Neuronal stem cell (in vitro differentiated cells): ENCODE results near the gene SRGAP3.

Experiments used
- DNase-seq: peaks from one replicate; pipeline ENCODE4 v3.0.0-alpha.2; 2013; ENCODE audit warnings: low spot score
- H2AFZ ChIP-seq: one replicate; pipeline ENCODE4 v1.6.1; 2013; ENCODE audit warnings: mild to moderate bottlenecking, low read length, inconsistent platforms
- H2AK5ac ChIP-seq: 2 replicates; pipeline ENCODE4 v1.6.1; 2013; ENCODE audit warnings: low read depth, mild to moderate bottlenecking, inconsistent platforms, low read length, moderate library complexity, mixed read lengths
- H2BK120ac ChIP-seq: 2 replicates; pipeline ENCODE4 v1.6.1; 2013; ENCODE audit warnings: low read depth, mild to moderate bottlenecking, inconsistent platforms, low read length, moderate library complexity, mixed read lengths
- H2BK12ac ChIP-seq: one replicate; pipeline ENCODE4 v1.6.1; 2013; ENCODE audit warnings: low read length, inconsistent platforms
- H2BK15ac ChIP-seq: 2 replicates; pipeline ENCODE4 v1.6.1; 2013; ENCODE audit warnings: mild to moderate bottlenecking, low read length, inconsistent platforms, mixed read lengths
- H2BK5ac ChIP-seq: one replicate; pipeline ENCODE4 v1.6.1; 2013; ENCODE audit warnings: inconsistent platforms, mild to moderate bottlenecking, low read length, moderate library complexity
- H3K14ac ChIP-seq: one replicate; pipeline ENCODE4 v1.6.1; 2013; ENCODE audit warnings: low read length, inconsistent platforms
- H3K18ac ChIP-seq: 2 replicates; pipeline ENCODE4 v1.6.1; 2013; ENCODE audit warnings: low read length, inconsistent platforms
- H3K23ac ChIP-seq: 2 replicates; pipeline ENCODE4 v1.6.1; 2013; ENCODE audit warnings: low read depth, mild to moderate bottlenecking, mixed read lengths, low read length, inconsistent platforms; ENCODE audit not compliant: poor library complexity
- H3K27ac ChIP-seq: replicated peaks from 3 replicates; pipeline ENCODE4 v1.5.1; 2013; ENCODE audit warnings: low read length, inconsistent platforms
- H3K27me3 ChIP-seq, 3 experiments: 2 replicates each; pipeline ENCODE4 v1.6.1; 2013; ENCODE audit warnings: low read length in 3 of 3, mild to moderate bottlenecking in 2 of 3, inconsistent platforms in 1 of 3, low read depth in 1 of 3, mixed read lengths in 1 of 3, moderate library complexity in 1 of 3; ENCODE audit not compliant: control insufficient read depth in 3 of 3, insufficient read depth in 3 of 3
- H3K36me3 ChIP-seq, 2 donors: replicated peaks in 1 of 2; 2 replicates each; pipeline ENCODE4 v1.6.1; 2013; ENCODE audit warnings: low read length in 2 of 2; ENCODE audit not compliant: control insufficient read depth in 2 of 2, insufficient read depth in 2 of 2
- H3K4ac ChIP-seq: 2 replicates; pipeline ENCODE4 v1.6.1; 2013; ENCODE audit warnings: inconsistent platforms, mild to moderate bottlenecking, low read length, moderate library complexity
- H3K4me1 ChIP-seq, 2 donors: 1 replicate in 1 of 2; 2 replicates in 1 of 2; pipeline ENCODE4 v1.6.1; 2013; ENCODE audit warnings: low read length in 2 of 2, low read depth in 1 of 2; ENCODE audit not compliant: control insufficient read depth in 2 of 2, insufficient read depth in 1 of 2
- H3K4me2 ChIP-seq: one replicate; pipeline ENCODE4 v1.6.1; 2013; ENCODE audit warnings: mild to moderate bottlenecking, low read length, inconsistent platforms; ENCODE audit not compliant: insufficient read depth, poor library complexity, severe bottlenecking
- H3K4me3 ChIP-seq, 2 donors: 2 replicates each; pipeline ENCODE4 v1.5.1; 2013; ENCODE audit warnings: low read length in 2 of 2, mild to moderate bottlenecking in 2 of 2, inconsistent platforms in 1 of 2, moderate library complexity in 1 of 2
- H3K79me1 ChIP-seq: one replicate; pipeline ENCODE4 v1.6.1; 2013; ENCODE audit warnings: low read depth, mild to moderate bottlenecking, inconsistent platforms, low read length, moderate library complexity
- H3K9ac ChIP-seq: one replicate; pipeline ENCODE4 v1.6.1; 2013; ENCODE audit warnings: mild to moderate bottlenecking, low read depth, low read length, inconsistent platforms; ENCODE audit not compliant: poor library complexity
- H3K9me3 ChIP-seq, 2 donors: replicated peaks in 1 of 2; 2 replicates each; pipeline versions ENCODE3 to v1.6.1; 2013; ENCODE audit warnings: low read length in 2 of 2, mild to moderate bottlenecking in 2 of 2, inconsistent platforms in 1 of 2, low read depth in 1 of 2, mixed read lengths in 1 of 2, moderate library complexity in 1 of 2; ENCODE audit not compliant: control insufficient read depth in 2 of 2, insufficient read depth in 1 of 2
- H4K8ac ChIP-seq: one replicate; pipeline ENCODE4 v1.6.1; 2013; ENCODE audit warnings: low read depth, mild to moderate bottlenecking, inconsistent platforms, low read length, moderate library complexity
- H4K91ac ChIP-seq: one replicate; pipeline ENCODE4 v1.6.1; 2013; ENCODE audit warnings: low read length, low read depth, mild to moderate bottlenecking, inconsistent platforms; ENCODE audit not compliant: poor library complexity
- WGBS, 2 donors: extraction: QIAGEN DNeasy Blood & Tissue Kit; methylation state at CpG; one replicate each; pipeline ENCODE4 v1.1.7; 2013; ENCODE audit warnings: missing lambda C conversion rate in 2 of 2, mixed read lengths in 1 of 2; ENCODE audit not compliant: insufficient read length in 2 of 2, insufficient replicate concordance in 1 of 2; ENCODE audit errors: extremely low coverage in 2 of 2; 5-methylcytosine and 5-hydroxymethylcytosine counted together

SRGAP3 gene

DNA sequence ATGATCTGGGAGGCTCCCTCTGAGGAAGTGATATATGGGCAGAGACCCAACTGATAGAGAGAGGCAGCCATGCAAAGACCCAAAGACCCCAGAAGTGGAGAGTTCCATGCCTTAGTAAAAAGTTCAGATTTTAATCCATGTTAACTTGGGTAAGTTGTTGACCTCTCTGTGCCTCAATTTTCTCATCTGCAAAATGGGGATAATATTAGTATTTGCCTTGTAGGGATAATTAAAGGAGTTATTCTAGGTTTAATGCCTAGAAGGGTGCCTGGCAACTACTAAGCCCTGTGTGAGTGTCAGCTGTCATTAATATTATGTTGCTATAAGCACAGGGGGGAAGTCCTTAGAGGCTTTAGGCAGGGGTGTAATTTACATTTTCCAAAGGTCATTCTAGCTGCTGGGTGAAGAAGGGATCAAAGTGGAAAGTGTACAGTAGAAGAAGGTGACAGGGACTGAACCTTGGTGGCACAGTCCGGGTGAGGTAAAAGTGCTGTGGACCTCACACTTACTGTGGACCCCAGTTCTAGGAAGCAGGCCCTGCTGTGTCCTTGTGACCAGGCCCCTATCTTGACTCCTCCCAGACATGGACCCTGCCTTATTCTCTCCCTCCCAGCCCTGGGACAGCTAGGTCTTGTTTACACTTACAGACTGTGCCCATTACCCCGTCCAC is 283.2 kb downstream of the SRGAP3 start:
- DNase-seq = no peak
- Histone ChIP-seq H3K9me3 (no peaks in the 10 kb centered on the region), H3K4me1 (peaks cover 6 to 15% of the 10 kb centered on the region in 2 donors), H3K36me3 (peaks cover 0 to 3% of the 10 kb centered on the region in 2 donors), H2BK15ac (no peak overlapping the region), H3K23ac (no peak overlapping the region), H2BK12ac (no peak overlapping the region), H2BK5ac (no peak overlapping the region), H2AFZ (no peak overlapping the region), H3K27ac (no peak overlapping the region), H3K79me1 (peaks cover 3% of the 10 kb centered on the region), H2AK5ac (peak overlapping the region; percentile 23), H3K27me3 (no peaks in the 10 kb centered on the region), H2BK120ac (no peak overlapping the region), H3K4me3 (no peak overlapping the region), H4K91ac (no peak overlapping the region), H3K18ac (no peak overlapping the region), H3K4ac (no peak overlapping the region), H3K9ac (no peak overlapping the region), H4K8ac (no peak overlapping the region), H3K4me2 (no peak overlapping the region), H3K14ac (no peak overlapping the region)
- WGBS, 2 donors = no CpG with 5 or more reads among the region's 2 CpGs

DNA sequence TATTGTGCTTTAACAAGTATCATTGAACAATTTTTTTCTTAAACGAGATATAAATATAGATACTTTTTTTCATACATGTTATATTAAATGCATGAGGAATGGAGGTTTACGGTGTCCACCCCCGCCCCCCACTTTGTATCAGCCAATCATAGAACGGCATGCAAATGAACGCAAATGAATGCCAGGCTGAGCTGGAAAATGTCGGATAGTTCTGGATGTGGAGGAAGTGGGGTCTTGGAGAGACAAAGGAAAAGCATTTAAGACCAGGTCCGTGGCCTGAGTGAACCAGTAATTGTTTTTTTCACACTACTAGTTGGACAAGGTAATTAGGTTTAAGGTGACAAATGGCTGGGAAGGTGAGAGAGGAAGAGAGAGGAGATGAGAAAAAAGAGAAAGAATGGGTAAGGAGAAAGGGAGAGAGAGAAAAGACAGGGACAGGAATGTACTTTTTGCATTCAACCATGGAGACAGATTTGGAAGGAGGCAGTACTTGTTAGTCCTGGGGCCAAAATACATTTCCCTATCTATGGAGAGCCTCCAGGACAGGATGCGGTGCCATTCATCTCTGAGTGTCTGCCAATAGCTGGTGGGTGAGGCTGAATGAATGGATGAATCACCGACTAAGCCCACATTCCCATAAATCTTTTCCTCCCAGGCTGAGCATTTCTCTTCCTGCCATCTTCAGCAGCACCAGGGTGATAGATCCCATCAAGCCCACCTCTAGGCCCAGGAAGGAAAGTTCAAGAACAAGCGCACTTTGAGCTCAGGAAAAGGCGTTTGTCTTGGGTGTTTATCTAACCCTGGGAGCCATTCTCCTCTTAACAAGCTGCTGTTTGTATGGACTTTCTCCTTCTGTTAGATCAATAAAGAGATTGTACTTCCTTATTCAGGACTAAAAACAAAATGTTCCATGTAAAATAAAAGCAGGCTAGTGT is 284.7 kb downstream of the SRGAP3 start:
- peaks cover 0 to 19% of the 10 kb centered on the region in 2 donors for H3K36me3 ChIP-seq

DNA sequence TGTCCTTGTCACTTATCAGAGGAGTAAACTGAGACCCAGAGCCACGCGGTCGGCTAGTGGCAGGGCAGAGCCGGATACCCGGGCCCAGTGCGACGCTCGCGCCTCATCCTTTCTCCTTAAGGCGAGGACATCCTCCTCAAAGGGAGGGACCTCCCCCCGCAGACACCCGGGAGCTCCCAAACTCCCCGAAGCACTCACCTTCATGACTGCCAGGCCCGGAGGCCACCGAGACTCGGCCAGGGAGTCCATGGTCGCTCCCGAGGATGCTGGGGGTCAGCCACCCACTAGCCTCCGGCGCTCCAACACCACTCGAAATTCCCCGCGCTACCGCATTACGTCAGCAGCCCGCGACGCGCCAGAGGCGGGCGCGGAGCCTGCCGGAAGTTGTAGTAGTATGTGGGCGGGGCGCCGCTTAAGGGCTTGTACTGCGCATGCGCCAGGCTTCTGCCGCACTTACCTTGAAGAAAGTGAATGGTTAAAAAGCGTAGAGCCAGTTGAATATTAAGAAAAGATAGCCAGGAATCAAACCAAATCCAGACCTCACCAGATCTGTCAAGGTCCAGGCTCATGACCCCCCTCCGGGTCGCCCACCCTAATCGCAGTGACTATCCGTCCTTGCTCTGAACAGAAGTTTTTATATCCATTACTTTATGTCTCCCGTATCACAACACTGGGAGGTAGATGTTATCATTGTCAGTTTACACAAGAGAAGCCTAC is 286.2 kb downstream of the SRGAP3 start, which contains the start of gene RAD18:
RAD18 (minus strand) TSS at position 336 of the 717 bp plus-strand sequence; CDS start at position 249, 87 bp downstream.
- H2BK5ac ChIP-seq = no peak within 1 kb of the TSS
- H3K18ac ChIP-seq = no peak within 1 kb of the TSS
- H3K4me1 ChIP-seq = peaks cover 4 to 18% of the 10 kb centered on the region in 2 donors
- no peak within 1 kb of the TSS for H3K4ac ChIP-seq
- H2BK15ac ChIP-seq = no peak within 1 kb of the TSS
- no peak within 1 kb of the TSS for H2AK5ac ChIP-seq
- peak within 1 kb of the TSS; percentile 75 for H2AFZ ChIP-seq
- H3K36me3 ChIP-seq = peaks cover 0 to 32% of the 10 kb centered on the region in 2 donors
- no peaks in the 10 kb centered on the region for H3K9me3 ChIP-seq
- peak within 1 kb of the TSS; percentile 45 for H3K23ac ChIP-seq
- H3K4me2 ChIP-seq = peak within 1 kb of the TSS; percentile 71
- no peak within 1 kb of the TSS for H2BK120ac ChIP-seq
- DNase-seq = peak; percentile 89
- H2BK12ac ChIP-seq = no peak within 1 kb of the TSS
- no peak within 1 kb of the TSS for H4K91ac ChIP-seq
- no CpG with 5 or more reads among the region's 45 CpGs for WGBS, 2 donors
- H3K79me1 ChIP-seq = peaks cover 3% of the 10 kb centered on the region
- no peak within 1 kb of the TSS for H4K8ac ChIP-seq
- H3K14ac ChIP-seq = no peak within 1 kb of the TSS
- H3K27ac ChIP-seq = no peak within 1 kb of the TSS
- H3K27me3 ChIP-seq = no peaks in the 10 kb centered on the region
- H3K4me3 ChIP-seq = peak within 1 kb of the TSS; percentile 82 to 96
- peak within 1 kb of the TSS; percentile 38 for H3K9ac ChIP-seq

More for the DNA sequence above, 284.7 kb downstream of the SRGAP3 start:
- peaks cover 3% of the 10 kb centered on the region for H3K79me1 ChIP-seq
- DNase-seq = no peak
- no peak overlapping the region for H3K14ac ChIP-seq
- no peaks in the 10 kb centered on the region for H3K9me3 ChIP-seq
- peaks cover 4 to 18% of the 10 kb centered on the region in 2 donors for H3K4me1 ChIP-seq
- no peak overlapping the region for H3K23ac ChIP-seq
- H2BK12ac ChIP-seq = no peak overlapping the region
- no peak overlapping the region for H4K91ac ChIP-seq
- H2AK5ac ChIP-seq = no peak overlapping the region
- H3K27ac ChIP-seq = no peak overlapping the region
- H3K4me3 ChIP-seq = no peak overlapping the region
- H2BK15ac ChIP-seq = no peak overlapping the region
- H3K9ac ChIP-seq = no peak overlapping the region
- no peak overlapping the region for H3K4ac ChIP-seq
- H2BK120ac ChIP-seq = no peak overlapping the region
- peak overlapping the region; percentile 78 for H2AFZ ChIP-seq
- no peak overlapping the region for H3K18ac ChIP-seq
- WGBS, 2 donors = no CpG with 5 or more reads among the region's 11 CpGs
- no peaks in the 10 kb centered on the region for H3K27me3 ChIP-seq
- peak overlapping the region; percentile 52 for H4K8ac ChIP-seq
- no peak overlapping the region for H3K4me2 ChIP-seq
- H2BK5ac ChIP-seq = no peak overlapping the region
